H1 (cell line): ENCODE measurements around the gene MRPS30. TPM values are rescaled to one million over a fixed set of nuclear protein-coding genes. Genes with fewer than 3 reads are reported as not detected.

ENCODE experiments used
- KDM4A ChIP-seq: IDR thresholded peaks from one replicate; pipeline ENCODE4 v1.7.1; 2012; ENCODE audit warnings: low read depth, mild to moderate bottlenecking, moderate library complexity, low read length, inconsistent platforms; ENCODE audit not compliant: severe bottlenecking
- POU5F1 ChIP-seq: IDR thresholded peaks from 2 replicates; pipeline ENCODE4 v1.6.1; 2011; ENCODE audit warnings: low read depth, mild to moderate bottlenecking, low read length, moderate library complexity
- RFX5 ChIP-seq: IDR thresholded peaks from 2 replicates; pipeline ENCODE4 v1.6.1; 2011; ENCODE audit warnings: low read depth, low read length, improper control_type of control experiment, borderline replicate concordance
- RNF2 ChIP-seq: fragments of 200-900, 300-1000 bp; sonication (generic); IDR thresholded peaks from 2 replicates; pipeline ENCODE4 v1.7.1; 2016; ENCODE audit warnings: borderline replicate concordance, low read depth, mild to moderate bottlenecking, antibody characterized with exemption, low read length; ENCODE audit not compliant: poor library complexity, severe bottlenecking; ENCODE audit errors: missing control alignments
- SAP30 ChIP-seq: fragments of 300-600 bp; sonication (generic); IDR thresholded peaks from 2 replicates; pipeline ENCODE4 v1.7.1; 2012; ENCODE audit warnings: low read length, moderate library complexity, mild to moderate bottlenecking, inconsistent platforms; ENCODE audit not compliant: insufficient read depth, insufficient replicate concordance
- TAF1 ChIP-seq: IDR thresholded peaks from 2 replicates; pipeline ENCODE4 v1.6.1; 2011; ENCODE audit warnings: mild to moderate bottlenecking, low read depth, low read length
- polyA plus RNA-seq, 7 experiments: library from polyadenylated mRNA; depleted of rRNA in 3 of 7; stranded (reverse) in 5 of 7; unstranded in 2 of 7; fragments of >200 nt in 5 of 7; fragments of 200-250 nt in 2 of 7; gene quantifications; 1 replicate in 5 of 7; 2 replicates in 1 of 7; 4 replicates in 1 of 7; pipeline versions ENCODE4 v1.2.1 to v1.2.3, GENCODE V29; 2011 to 2013; ENCODE audit warnings: missing spikeins in 2 of 7, mixed read lengths in 2 of 7
- total RNA-seq: library from RNA; stranded (reverse); fragmentation: NEBNext Ultra II Directional; extraction: Animal tissue kit (Norgen Biotek cat#: 25700); gene quantifications from 2 replicates; pipeline ENCODE4 v1.2.1, GENCODE V29; 2021
- TF ChIP-seq, protein P1 (sequence below): fragments of 300-600 bp; sonication (generic); IDR thresholded peaks from 2 replicates; pipeline ENCODE4 v1.7.1; 2012; ENCODE audit warnings: low read length, moderate library complexity, mild to moderate bottlenecking, inconsistent platforms; ENCODE audit not compliant: insufficient replicate concordance
- TF ChIP-seq, protein P2 (sequence below): IDR thresholded peaks from 2 replicates; pipeline ENCODE4 v1.6.1; 2011; ENCODE audit warnings: low read depth, mild to moderate bottlenecking, low read length; ENCODE audit not compliant: insufficient read depth

The MRPS30 gene
- total and polyA plus RNA-seq, 2 of the 8 experiments (the other 6 are each of a cell fraction or from before 2014, with no cell fraction given) = 61.9 to 85.2 TPM

DNA sequence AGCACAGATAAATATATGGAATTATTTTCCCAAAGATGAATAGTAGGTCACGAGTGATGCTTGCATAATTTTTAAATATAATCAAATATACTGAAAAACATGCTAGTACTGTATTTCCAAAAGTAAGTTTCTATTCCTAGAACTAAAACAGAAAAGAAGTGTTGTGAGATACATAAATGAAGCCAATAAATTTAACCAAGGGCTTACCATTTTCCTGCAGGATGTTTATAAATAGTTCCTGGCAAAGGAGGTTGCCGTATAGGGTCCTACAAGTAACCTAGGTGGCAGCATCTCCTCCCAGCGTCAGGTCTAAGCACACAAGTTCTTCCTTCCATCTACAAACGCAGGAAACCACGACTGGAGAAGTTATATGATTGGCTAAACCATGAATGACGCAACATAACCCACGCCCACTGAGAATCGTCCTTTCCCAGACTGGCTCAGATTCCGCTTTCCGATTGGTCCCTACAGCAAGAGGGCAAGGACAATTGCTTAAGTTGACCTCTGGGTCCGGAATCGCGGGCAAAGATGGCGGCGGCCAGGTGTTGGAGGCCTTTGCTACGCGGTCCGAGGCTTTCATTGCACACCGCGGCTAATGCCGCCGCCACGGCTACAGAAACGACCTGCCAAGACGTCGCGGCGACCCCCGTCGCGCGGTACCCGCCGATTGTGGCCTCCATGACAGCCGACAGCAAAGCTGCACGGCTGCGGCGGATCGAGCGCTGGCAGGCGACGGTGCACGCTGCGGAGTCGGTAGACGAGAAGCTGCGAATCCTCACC, at the start of gene MRPS30 (continued):
- TF ChIP-seq, protein P1, sequence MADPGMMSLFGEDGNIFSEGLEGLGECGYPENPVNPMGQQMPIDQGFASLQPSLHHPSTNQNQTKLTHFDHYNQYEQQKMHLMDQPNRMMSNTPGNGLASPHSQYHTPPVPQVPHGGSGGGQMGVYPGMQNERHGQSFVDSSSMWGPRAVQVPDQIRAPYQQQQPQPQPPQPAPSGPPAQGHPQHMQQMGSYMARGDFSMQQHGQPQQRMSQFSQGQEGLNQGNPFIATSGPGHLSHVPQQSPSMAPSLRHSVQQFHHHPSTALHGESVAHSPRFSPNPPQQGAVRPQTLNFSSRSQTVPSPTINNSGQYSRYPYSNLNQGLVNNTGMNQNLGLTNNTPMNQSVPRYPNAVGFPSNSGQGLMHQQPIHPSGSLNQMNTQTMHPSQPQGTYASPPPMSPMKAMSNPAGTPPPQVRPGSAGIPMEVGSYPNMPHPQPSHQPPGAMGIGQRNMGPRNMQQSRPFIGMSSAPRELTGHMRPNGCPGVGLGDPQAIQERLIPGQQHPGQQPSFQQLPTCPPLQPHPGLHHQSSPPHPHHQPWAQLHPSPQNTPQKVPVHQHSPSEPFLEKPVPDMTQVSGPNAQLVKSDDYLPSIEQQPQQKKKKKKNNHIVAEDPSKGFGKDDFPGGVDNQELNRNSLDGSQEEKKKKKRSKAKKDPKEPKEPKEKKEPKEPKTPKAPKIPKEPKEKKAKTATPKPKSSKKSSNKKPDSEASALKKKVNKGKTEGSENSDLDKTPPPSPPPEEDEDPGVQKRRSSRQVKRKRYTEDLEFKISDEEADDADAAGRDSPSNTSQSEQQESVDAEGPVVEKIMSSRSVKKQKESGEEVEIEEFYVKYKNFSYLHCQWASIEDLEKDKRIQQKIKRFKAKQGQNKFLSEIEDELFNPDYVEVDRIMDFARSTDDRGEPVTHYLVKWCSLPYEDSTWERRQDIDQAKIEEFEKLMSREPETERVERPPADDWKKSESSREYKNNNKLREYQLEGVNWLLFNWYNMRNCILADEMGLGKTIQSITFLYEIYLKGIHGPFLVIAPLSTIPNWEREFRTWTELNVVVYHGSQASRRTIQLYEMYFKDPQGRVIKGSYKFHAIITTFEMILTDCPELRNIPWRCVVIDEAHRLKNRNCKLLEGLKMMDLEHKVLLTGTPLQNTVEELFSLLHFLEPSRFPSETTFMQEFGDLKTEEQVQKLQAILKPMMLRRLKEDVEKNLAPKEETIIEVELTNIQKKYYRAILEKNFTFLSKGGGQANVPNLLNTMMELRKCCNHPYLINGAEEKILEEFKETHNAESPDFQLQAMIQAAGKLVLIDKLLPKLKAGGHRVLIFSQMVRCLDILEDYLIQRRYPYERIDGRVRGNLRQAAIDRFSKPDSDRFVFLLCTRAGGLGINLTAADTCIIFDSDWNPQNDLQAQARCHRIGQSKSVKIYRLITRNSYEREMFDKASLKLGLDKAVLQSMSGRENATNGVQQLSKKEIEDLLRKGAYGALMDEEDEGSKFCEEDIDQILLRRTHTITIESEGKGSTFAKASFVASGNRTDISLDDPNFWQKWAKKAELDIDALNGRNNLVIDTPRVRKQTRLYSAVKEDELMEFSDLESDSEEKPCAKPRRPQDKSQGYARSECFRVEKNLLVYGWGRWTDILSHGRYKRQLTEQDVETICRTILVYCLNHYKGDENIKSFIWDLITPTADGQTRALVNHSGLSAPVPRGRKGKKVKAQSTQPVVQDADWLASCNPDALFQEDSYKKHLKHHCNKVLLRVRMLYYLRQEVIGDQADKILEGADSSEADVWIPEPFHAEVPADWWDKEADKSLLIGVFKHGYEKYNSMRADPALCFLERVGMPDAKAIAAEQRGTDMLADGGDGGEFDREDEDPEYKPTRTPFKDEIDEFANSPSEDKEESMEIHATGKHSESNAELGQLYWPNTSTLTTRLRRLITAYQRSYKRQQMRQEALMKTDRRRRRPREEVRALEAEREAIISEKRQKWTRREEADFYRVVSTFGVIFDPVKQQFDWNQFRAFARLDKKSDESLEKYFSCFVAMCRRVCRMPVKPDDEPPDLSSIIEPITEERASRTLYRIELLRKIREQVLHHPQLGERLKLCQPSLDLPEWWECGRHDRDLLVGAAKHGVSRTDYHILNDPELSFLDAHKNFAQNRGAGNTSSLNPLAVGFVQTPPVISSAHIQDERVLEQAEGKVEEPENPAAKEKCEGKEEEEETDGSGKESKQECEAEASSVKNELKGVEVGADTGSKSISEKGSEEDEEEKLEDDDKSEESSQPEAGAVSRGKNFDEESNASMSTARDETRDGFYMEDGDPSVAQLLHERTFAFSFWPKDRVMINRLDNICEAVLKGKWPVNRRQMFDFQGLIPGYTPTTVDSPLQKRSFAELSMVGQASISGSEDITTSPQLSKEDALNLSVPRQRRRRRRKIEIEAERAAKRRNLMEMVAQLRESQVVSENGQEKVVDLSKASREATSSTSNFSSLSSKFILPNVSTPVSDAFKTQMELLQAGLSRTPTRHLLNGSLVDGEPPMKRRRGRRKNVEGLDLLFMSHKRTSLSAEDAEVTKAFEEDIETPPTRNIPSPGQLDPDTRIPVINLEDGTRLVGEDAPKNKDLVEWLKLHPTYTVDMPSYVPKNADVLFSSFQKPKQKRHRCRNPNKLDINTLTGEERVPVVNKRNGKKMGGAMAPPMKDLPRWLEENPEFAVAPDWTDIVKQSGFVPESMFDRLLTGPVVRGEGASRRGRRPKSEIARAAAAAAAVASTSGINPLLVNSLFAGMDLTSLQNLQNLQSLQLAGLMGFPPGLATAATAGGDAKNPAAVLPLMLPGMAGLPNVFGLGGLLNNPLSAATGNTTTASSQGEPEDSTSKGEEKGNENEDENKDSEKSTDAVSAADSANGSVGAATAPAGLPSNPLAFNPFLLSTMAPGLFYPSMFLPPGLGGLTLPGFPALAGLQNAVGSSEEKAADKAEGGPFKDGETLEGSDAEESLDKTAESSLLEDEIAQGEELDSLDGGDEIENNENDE = no peak
- TF ChIP-seq RNF2 (no peak), KDM4A (peak; percentile 70), SAP30 (no peak), RFX5 (peak; percentile 45; the same call in 1 of the 2 replicates), POU5F1 (no peak), TAF1 (peak; percentile 88)
- TF ChIP-seq, protein P2, sequence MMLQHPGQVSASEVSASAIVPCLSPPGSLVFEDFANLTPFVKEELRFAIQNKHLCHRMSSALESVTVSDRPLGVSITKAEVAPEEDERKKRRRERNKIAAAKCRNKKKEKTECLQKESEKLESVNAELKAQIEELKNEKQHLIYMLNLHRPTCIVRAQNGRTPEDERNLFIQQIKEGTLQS = 0 out of 2 replicates have a peak, but pooled peaks have one; percentile 26
